GM23248 (cell line): ENCODE data around the gene GRB10.

Experiments
- EZH2 ChIP-seq: fragments of 200-600 bp; sonication (generic); IDR thresholded peaks from 2 replicates; pipeline ENCODE4 v1.6.1; 2018; ENCODE audit warnings: antibody characterized with exemption, mild to moderate bottlenecking; ENCODE audit not compliant: insufficient read depth, poor library complexity, severe bottlenecking
- EZH2phosphoT487 ChIP-seq: fragments of 200-600 bp; sonication (generic); IDR thresholded peaks from 2 replicates; pipeline ENCODE4 v1.6.1; 2018; ENCODE audit warnings: antibody characterized with exemption, moderate library complexity, mild to moderate bottlenecking, low read depth; ENCODE audit not compliant: insufficient read depth

GRCh38 chr7:50556247-50556991 lies 226.3 kb downstream of the GRB10 start:
- no peak for TF ChIP-seq EZH2phosphoT487
- no peak for TF ChIP-seq EZH2
